ENCODE results near the gene C1QTNF5.

C1QTNF5 gene

GRCh38 chr11:119357074-119357473 is 16.4 kb upstream of the C1QTNF5 start:
- DNase-seq: no peak

- peak; percentile 74 for DNase-seq
Observed at GRCh38 chr11:119356349-119357031, 15.8 kb upstream of the C1QTNF5 start.

DNA sequence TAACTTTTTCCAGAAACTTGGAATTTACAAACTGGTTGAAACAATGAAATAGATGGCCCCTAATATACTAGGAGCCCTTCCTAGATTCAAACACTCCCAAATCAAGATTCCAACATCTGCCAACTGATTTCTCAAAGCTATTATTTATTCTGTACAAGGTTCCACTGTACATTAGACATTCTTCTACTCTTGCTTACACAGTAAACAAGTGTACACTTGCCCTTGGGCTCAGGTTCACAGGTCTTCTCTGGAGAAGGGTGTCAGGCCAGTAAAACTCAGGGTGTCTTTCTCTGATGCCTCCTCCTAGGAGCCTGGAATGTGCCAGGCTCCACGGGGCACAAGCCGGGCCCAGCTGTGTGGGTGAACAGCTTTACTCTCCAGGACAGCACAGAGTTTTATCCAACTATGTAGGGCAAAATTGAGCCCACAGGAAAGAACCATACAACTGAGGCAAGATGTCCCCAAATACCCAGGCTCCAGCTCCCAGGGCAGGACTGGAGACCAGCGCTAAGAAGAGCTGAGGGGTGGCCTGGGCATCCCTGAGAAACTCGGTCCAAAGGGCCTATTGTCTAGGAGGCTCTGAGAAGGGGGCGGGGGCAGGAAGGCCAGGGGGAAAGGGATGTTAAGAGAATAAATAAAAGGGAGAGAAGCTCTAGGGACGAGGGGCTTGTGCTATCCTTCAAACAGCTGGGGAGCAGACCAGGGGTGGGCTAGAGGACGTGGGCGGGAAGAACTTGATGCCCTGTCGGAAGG is 14.6 kb upstream of the C1QTNF5 start:
- no peak for DNase-seq

DNA sequence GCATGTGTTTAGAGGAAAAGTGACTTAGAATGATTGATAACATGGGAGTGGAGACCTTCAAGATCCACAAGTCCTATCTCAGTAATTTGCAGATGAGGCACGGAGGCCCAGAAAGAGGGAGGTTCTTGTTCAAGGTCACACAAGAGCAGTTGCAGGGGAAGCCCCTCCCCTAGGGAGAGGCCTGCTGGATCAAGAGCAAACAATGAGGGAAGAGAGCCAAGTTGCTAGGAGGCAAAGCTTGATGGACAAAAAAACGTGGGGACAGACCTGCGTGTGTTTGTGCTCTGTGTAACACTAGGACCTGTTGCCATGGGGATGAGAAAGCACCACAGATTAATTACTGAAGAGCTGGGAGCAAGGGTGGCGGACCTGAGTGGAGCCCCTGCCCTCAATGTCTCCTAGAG is 12.2 kb upstream of the C1QTNF5 start:
- DNase-seq: no peak

- no peak for DNase-seq
Observed at GRCh38 chr11:119351232-119351631, 10.5 kb upstream of the C1QTNF5 start.

DNA sequence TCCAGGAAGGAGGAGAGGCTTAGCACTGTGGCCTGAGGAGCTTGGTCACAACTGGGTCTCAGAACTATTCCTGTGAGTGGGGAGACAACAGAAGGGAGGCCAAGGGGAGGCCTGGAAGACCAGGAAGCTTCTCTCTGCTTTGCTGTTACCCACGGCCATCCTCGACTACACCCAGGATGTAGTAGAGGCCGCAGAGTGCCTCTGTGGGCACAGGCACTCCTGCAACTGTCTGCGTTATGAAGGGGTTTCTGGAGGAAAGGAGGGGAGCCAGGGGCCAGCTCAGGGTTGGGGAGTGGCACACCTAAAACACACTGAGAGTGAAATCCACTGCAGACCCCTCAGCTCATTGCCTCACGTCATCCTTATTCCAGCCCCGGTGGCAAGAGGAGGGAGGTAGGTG is 9.6 kb upstream of the C1QTNF5 start:
- no peak for DNase-seq

DNA sequence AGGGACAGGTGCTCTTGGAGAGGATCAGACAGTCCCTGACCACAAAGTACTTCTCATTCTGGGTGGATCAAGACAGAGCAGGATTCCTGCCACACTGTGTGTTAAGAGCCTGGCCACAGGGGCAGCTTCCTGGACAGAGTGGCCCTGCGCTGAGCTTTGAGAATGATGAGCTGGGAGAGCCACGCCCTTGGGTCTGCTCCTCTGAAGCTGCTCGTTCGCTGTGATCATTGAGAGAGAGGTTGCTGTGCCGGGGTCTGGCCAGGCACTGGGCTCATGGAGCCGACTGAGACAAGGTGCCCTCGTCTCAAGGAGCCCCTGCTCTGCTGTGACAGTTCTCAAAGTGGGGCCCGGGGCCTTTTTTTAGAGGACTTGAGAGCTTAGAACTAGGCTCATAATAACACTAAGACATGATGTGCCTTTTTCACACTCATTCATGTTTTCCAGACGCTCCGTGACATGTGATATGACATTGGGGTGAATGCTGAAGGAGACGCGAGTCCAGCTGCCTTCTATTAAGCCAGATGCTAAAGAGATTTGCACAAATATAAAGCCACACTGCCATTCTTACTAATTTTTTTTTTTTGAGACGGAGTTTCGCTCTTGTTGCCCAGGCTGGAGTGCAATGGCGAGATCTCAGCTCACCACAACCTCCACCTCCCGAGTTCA is 7.4 kb upstream of the C1QTNF5 start:
- DNase-seq: no peak

DNA sequence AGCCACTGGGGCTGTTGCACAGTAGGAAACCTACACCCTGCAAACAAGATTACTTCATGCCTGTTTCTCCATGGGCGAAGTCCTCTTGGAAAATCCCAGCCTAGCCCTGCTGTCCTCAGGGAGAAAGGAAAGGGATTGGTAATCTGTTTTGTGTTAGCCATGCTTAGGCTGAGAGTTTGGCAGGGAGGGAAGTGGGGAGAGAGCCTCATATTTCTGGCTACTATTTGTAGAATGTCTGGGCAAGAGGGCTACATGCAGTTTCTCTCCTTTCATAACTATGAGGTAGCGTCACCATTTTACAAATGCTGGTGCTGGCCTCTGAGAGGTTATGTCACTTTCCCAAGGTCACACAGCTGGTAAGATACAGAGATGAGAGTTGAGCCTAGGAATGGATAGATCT is 6.6 kb upstream of the C1QTNF5 start:
- no peak for DNase-seq

DNA sequence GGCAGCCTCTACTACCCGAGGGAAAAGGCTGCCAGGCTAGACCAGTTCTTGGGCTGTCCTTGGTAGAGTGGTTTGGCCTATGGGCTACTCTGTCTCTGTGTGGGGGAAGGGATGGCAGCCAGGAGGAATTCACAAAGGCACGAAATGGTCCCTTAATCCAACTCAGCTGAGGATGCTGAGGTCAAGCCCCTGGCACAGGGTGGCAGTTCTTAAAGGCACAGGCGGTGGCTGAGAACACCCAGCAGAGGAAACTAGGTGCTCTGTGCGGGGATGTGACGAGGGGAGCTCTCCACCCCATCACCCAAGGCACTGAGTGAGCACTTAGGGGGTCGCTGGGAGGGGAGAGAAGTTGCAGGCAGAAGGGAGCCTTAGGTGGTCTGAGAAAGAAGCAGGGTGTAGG is 5.9 kb upstream of the C1QTNF5 start, which contains the start of gene MFRP:
Gene MFRP, minus strand, starts transcription at position 101 of the 400 bp plus-strand sequence. CDS start 192 bp downstream, outside the sequence.
- DNase-seq: no peak

- no peak for DNase-seq
Observed at GRCh38 chr11:119345685-119346084, 5.0 kb upstream of the C1QTNF5 start.

- DNase-seq: no peak
Observed at GRCh38 chr11:119344291-119345010, 3.8 kb upstream of the C1QTNF5 start.

- no peak for DNase-seq
Observed at GRCh38 chr11:119343726-119344125, 3.0 kb upstream of the C1QTNF5 start.

- DNase-seq: no peak
Observed at GRCh38 chr11:119342362-119343130, 1.9 kb upstream of the C1QTNF5 start.

- DNase-seq: no peak
Observed at GRCh38 chr11:119342023-119342300, 1.3 kb upstream of the C1QTNF5 start.

- no peak for DNase-seq
Observed at GRCh38 chr11:119341222-119342022, 739 bp upstream of the C1QTNF5 start.

- no peak for DNase-seq
Observed at GRCh38 chr11:119339589-119340334, 921 bp downstream of the C1QTNF5 start.

DNA sequence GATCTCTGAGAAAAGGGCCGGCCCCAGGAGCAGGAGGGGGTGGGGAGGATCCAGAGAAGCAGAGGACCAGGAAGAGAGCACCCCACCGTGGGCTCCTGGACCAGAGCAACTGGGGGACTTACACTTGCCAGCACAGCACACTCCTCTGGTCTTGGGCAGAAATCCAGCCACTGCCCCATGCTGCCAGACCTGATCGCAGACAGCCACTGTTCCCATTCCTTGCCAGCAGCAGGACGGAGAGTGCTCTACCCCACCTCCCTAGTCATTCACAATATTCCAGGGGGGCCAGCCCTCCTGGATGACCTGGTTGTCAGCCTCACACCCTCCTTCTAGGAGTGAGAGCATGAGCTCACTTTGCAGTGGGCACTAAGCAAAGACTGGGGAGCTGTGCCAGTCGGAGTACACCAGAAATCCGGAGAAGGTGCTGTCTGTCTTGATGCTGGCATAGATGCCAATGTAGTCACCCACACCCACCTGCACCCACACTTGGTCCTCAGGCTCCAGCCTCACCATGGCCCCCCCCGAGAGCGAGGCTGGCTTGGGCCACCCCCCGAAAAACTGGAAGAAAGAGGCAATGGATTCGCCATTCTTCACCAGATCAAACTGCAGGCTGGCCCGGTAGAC is 1.6 kb downstream of the C1QTNF5 start:
- no peak for DNase-seq

- peak; percentile 69 to 73 for DNase-seq
Observed at GRCh38 chr11:119338318-119338890, 2.3 kb downstream of the C1QTNF5 start.

- DNase-seq: no peak
Observed at GRCh38 chr11:119337581-119338317, 2.9 kb downstream of the C1QTNF5 start.

Measured in CD4-positive, alpha-beta T cell treated with Interleukin-4 for 1 hour (primary cell).